Neural cell (in vitro differentiated cells): ENCODE results near the gene MEPCE. TPM values are rescaled to one million over a fixed set of nuclear protein-coding genes. Genes with fewer than 3 reads are reported as not detected.

Source experiments
- H2AFZ ChIP-seq: fragments of 200-600, 300-800 bp; sonication (generic), shearing (Covaris generic); 2 replicates; pipeline ENCODE4 v1.6.0; 2014; ENCODE audit warnings: low read depth, mild to moderate bottlenecking, antibody characterized with exemption, low read length, moderate library complexity
- H3F3A ChIP-seq: fragments of 200-600 bp; shearing (Covaris generic); 2 replicates; pipeline ENCODE4 v1.6.1; 2016; ENCODE audit warnings: mild to moderate bottlenecking, moderate library complexity, mixed read lengths, antibody characterized with exemption, low read length; ENCODE audit not compliant: insufficient read depth, poor library complexity, severe bottlenecking
- H3K27ac ChIP-seq: fragments of 200-600, 300-800 bp; sonication (generic), shearing (Covaris generic); 2 replicates; pipeline ENCODE4 v1.5.1; 2014; ENCODE audit warnings: mild to moderate bottlenecking, low read length, moderate library complexity
- H3K27me3 ChIP-seq: fragments of 300-800, 200-600 bp; sonication (generic), shearing (Covaris generic); 2 replicates; pipeline ENCODE4 v1.6.0; 2014; ENCODE audit warnings: mild to moderate bottlenecking, low read depth, low read length, moderate library complexity; ENCODE audit not compliant: insufficient read depth
- H3K36me3 ChIP-seq: fragments of 300-800, 200-600 bp; sonication (generic), shearing (Covaris generic); 2 replicates; pipeline ENCODE4 v1.5.1; 2014; ENCODE audit warnings: mild to moderate bottlenecking, antibody characterized with exemption, low read length, moderate library complexity; ENCODE audit not compliant: insufficient read depth
- H3K4me2 ChIP-seq: fragments of 300-800, 200-600 bp; sonication (generic), shearing (Covaris generic); 2 replicates; pipeline ENCODE4 v1.6.0; 2014; ENCODE audit warnings: mild to moderate bottlenecking, low read length
- H3K4me3 ChIP-seq: fragments of 300-800, 200-600 bp; sonication (generic), shearing (Covaris generic); 2 replicates; pipeline ENCODE4 v1.5.1; 2014; ENCODE audit warnings: mild to moderate bottlenecking, low read length, moderate library complexity
- H3K79me2 ChIP-seq: fragments of 200-600 bp; shearing (Covaris generic); replicated peaks from 2 replicates; pipeline ENCODE4 v1.6.0; 2014; ENCODE audit warnings: mild to moderate bottlenecking, low read length, moderate library complexity; ENCODE audit not compliant: insufficient read depth
- H3K9ac ChIP-seq: fragments of 300-800, 200-600 bp; sonication (generic), shearing (Covaris generic); 2 replicates; pipeline ENCODE4 v1.6.1; 2016; ENCODE audit warnings: mild to moderate bottlenecking, low read length, mixed read lengths
- H3K9me2 ChIP-seq: fragments of 200-600 bp; shearing (Covaris generic); 2 replicates; pipeline ENCODE4 v1.6.1; 2016; ENCODE audit warnings: mild to moderate bottlenecking, low read length, mixed read lengths; ENCODE audit not compliant: insufficient read depth
- H3K9me3 ChIP-seq: fragments of 200-600, 300-800 bp; sonication (generic), shearing (Covaris generic); 2 replicates; pipeline ENCODE4 v1.6.1; 2016; ENCODE audit warnings: mild to moderate bottlenecking, mixed run types, low read length, moderate library complexity, mixed read lengths
- H4K20me1 ChIP-seq: fragments of 200-600 bp; shearing (Covaris generic); 2 replicates; pipeline ENCODE4 v1.6.1; 2016; ENCODE audit warnings: mild to moderate bottlenecking, mixed run types; ENCODE audit not compliant: insufficient read depth
- EP300 ChIP-seq: fragments of 450-650 bp; conservative IDR thresholded peaks from 2 replicates; pipeline ENCODE4 v1.6.1; 2014; ENCODE audit warnings: antibody characterized with exemption, mild to moderate bottlenecking, moderate library complexity; ENCODE audit not compliant: poor library complexity, severe bottlenecking
- EZH2 ChIP-seq: fragments of 200-600, 300-800 bp; shearing (Covaris generic), sonication (generic); IDR thresholded peaks from 2 replicates; pipeline ENCODE4 v1.6.1; 2014; ENCODE audit warnings: antibody characterized with exemption, low read length, borderline replicate concordance, mild to moderate bottlenecking; ENCODE audit not compliant: insufficient read depth, poor library complexity, severe bottlenecking
- MXI1 ChIP-seq: fragments of 450-650 bp; conservative IDR thresholded peaks from 2 replicates; pipeline ENCODE4 v1.6.1; 2014; ENCODE audit warnings: antibody characterized with exemption, mild to moderate bottlenecking; ENCODE audit not compliant: poor library complexity, severe bottlenecking
- POLR2AphosphoS5 ChIP-seq: IDR thresholded peaks from 2 replicates; pipeline ENCODE4 v1.6.1; 2012
- RAD21 ChIP-seq: fragments of 450-650 bp; conservative IDR thresholded peaks from 2 replicates; pipeline ENCODE4 v1.6.1; 2014; ENCODE audit warnings: antibody characterized with exemption, mild to moderate bottlenecking, moderate library complexity
- SMC3 ChIP-seq: fragments of 450-650 bp; conservative IDR thresholded peaks from 2 replicates; pipeline ENCODE4 v1.6.1; 2014; ENCODE audit warnings: antibody characterized with exemption, mild to moderate bottlenecking, moderate library complexity; ENCODE audit not compliant: poor library complexity
- TAF1 ChIP-seq: IDR thresholded peaks from 2 replicates; pipeline ENCODE4 v1.6.1; 2012; ENCODE audit warnings: low read depth
- polyA plus RNA-seq: library from polyadenylated mRNA; depleted of rRNA; stranded (reverse); fragments of >200 nt; gene quantifications from 2 replicates; pipeline ENCODE4 v1.2.3, GENCODE V29; 2014
- TF ChIP-seq, protein P1 (sequence below): IDR thresholded peaks from 2 replicates; pipeline ENCODE4 v1.6.1; 2012; ENCODE audit warnings: borderline replicate concordance
- TF ChIP-seq, protein P2 (sequence below): fragments of 450-650 bp; IDR thresholded peaks from 2 replicates; pipeline ENCODE4 v1.5.1; 2014; ENCODE audit warnings: antibody characterized with exemption, mild to moderate bottlenecking, moderate library complexity; ENCODE audit not compliant: poor library complexity, severe bottlenecking

Gene MEPCE
- polyA plus RNA-seq, 1 donor from 2014 or later, result 15.0 TPM

DNA sequence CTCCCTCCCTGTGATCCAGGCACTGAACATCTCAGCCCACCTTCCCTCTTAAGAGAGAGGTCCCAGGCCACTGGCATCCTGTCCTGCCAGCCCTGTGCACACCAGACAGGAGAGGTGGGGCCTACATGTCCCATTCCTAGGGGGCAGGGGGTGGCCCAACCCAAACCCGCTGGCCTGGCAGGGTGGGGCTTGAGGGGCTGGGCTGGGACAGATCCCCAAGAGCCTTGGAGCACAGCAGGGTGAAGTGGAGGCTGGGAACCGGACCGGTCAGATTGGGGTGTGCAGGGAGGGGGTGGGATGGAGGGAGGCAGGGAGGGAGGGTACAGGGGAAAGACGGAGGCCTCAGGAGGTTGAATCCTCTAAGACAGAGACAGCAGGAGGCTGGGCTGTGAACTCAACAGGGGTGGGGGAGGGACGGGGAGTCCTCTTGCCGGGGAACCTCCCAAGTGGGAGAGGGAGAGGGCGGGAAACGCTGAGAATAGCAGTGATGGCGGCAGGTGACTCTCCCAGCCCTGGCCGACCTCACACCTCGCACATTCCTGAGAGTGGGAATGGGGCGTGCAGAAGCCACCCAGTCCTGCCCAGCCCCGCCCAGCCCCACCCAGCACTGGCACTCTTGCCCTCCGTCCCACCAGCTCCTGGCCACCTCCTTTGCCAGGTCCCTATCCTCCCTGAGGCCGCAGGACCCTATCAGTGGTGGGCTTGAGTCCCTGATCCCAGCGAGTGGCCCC is 42.7 kb downstream of the MEPCE start:
- H3K4me2 ChIP-seq, result no peak overlapping the region
- H3F3A ChIP-seq, result no peaks in the 10 kb centered on the region
- H3K36me3 ChIP-seq, result no peaks in the 10 kb centered on the region
- no peaks in the 10 kb centered on the region for H3K9me3 ChIP-seq
- no peaks in the 10 kb centered on the region for H3K79me2 ChIP-seq
- no peak overlapping the region for H3K27ac ChIP-seq
- TF ChIP-seq SMC3 (no peak), MXI1 (no peak), POLR2AphosphoS5 (no peak), EP300 (no peak)
- TF ChIP-seq, protein P1, sequence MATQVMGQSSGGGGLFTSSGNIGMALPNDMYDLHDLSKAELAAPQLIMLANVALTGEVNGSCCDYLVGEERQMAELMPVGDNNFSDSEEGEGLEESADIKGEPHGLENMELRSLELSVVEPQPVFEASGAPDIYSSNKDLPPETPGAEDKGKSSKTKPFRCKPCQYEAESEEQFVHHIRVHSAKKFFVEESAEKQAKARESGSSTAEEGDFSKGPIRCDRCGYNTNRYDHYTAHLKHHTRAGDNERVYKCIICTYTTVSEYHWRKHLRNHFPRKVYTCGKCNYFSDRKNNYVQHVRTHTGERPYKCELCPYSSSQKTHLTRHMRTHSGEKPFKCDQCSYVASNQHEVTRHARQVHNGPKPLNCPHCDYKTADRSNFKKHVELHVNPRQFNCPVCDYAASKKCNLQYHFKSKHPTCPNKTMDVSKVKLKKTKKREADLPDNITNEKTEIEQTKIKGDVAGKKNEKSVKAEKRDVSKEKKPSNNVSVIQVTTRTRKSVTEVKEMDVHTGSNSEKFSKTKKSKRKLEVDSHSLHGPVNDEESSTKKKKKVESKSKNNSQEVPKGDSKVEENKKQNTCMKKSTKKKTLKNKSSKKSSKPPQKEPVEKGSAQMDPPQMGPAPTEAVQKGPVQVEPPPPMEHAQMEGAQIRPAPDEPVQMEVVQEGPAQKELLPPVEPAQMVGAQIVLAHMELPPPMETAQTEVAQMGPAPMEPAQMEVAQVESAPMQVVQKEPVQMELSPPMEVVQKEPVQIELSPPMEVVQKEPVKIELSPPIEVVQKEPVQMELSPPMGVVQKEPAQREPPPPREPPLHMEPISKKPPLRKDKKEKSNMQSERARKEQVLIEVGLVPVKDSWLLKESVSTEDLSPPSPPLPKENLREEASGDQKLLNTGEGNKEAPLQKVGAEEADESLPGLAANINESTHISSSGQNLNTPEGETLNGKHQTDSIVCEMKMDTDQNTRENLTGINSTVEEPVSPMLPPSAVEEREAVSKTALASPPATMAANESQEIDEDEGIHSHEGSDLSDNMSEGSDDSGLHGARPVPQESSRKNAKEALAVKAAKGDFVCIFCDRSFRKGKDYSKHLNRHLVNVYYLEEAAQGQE, result no peak
- H2AFZ ChIP-seq, result no peak overlapping the region
- H3K4me3 ChIP-seq, result no peak overlapping the region
- H3K9me2 ChIP-seq, result no peaks in the 10 kb centered on the region
- H3K27me3 ChIP-seq, result no peaks in the 10 kb centered on the region
- no peaks in the 10 kb centered on the region for H4K20me1 ChIP-seq
- H3K9ac ChIP-seq, result no peak overlapping the region

DNA sequence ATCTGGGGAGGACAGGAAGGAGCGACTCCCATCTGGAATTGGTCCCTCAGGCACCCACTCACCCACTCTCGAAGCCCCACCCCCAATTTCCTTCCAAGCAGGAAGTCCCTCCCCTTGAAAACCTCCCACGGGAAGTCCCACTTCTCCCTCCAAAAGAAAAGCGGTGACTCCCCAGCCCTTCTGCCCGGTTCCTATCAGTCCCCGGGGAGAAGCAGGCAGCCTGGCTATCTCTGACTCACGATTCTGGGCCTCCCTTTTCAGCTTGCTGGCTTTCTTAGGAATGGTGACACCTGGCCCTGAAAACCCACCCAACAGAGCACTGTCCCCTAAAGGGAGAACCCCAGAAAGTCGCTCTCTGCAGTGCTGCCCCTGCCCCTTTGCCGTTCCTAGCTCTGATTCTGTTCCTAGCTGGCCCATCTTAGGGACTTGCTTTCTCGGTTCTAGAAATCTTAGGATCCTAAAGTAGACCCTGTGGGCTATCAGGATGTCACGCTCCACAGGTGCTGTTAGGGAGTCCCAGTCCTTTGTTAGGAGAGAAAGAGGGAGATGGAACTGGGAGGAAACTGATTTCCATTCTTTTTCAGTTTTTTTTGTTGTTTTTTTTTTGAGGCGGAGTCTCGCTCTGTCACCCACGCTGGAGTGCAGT is 43.3 kb downstream of the MEPCE start:
- H3K79me2 ChIP-seq, result no peaks in the 10 kb centered on the region
- TF ChIP-seq TAF1 (no peak), EP300 (no peak), POLR2AphosphoS5 (no peak), MXI1 (no peak), RAD21 (no peak), EZH2 (no peak), SMC3 (no peak)
- TF ChIP-seq, protein P2, sequence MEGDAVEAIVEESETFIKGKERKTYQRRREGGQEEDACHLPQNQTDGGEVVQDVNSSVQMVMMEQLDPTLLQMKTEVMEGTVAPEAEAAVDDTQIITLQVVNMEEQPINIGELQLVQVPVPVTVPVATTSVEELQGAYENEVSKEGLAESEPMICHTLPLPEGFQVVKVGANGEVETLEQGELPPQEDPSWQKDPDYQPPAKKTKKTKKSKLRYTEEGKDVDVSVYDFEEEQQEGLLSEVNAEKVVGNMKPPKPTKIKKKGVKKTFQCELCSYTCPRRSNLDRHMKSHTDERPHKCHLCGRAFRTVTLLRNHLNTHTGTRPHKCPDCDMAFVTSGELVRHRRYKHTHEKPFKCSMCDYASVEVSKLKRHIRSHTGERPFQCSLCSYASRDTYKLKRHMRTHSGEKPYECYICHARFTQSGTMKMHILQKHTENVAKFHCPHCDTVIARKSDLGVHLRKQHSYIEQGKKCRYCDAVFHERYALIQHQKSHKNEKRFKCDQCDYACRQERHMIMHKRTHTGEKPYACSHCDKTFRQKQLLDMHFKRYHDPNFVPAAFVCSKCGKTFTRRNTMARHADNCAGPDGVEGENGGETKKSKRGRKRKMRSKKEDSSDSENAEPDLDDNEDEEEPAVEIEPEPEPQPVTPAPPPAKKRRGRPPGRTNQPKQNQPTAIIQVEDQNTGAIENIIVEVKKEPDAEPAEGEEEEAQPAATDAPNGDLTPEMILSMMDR, result no peak
- TF ChIP-seq, protein P1, result no peak
- no peaks in the 10 kb centered on the region for H3K36me3 ChIP-seq
- H3K4me2 ChIP-seq, result no peak overlapping the region
- H3F3A ChIP-seq, result no peaks in the 10 kb centered on the region
- H3K9me2 ChIP-seq, result no peaks in the 10 kb centered on the region
- no peak overlapping the region for H2AFZ ChIP-seq
- H3K9ac ChIP-seq, result no peak overlapping the region
- no peak overlapping the region for H3K27ac ChIP-seq
- H3K9me3 ChIP-seq, result no peaks in the 10 kb centered on the region
- no peaks in the 10 kb centered on the region for H4K20me1 ChIP-seq
- H3K27me3 ChIP-seq, result no peaks in the 10 kb centered on the region
- no peak overlapping the region for H3K4me3 ChIP-seq
